NCI-H1694 treated with DMSO at 0.1 percent for 48 hours (cell line): ENCODE results near the gene RNASE7.

Source experiments
- DNase-seq: peaks from one replicate; lab custom pipeline; 2025; lab: John Stamatoyannopoulos, UW

RNASE7 gene

DNA sequence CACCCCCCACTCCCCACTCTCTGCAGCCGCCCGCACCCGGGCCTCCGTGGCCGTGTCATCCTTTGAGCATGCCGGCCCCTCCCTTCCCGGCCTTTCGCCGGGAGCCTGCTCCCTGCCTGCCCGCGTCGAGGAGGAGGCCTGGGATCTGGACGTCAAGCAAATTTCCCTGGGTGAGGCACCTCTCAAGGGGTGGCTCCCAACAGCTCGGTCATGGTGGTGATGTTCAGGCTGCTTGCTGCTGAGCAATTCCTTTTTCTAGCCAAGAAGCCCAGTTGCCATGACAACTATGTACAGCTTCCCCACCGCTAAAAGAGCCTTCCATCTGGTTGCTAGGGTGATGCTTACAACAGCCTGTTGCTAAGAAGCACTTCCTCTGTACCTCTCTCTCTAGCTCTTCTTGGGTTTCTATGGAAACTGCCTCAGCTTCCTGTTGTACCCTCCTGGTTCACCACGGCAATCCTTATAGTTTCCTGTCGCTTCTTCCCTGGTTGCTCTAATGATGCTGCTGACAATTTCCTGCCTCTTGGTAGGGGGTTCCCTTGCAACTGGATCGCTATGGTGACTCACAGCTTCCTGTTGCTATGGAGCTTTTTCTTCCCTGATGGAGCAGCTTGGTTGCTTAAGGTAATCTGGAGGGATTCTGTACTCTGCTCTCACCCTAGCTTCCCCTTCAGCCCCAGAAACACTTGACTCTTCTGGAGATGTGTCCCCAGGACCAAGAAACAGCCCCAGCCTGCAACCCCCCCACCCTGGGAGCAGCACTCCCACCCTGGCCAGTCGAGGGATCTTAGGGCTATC is 45.3 kb downstream of the RNASE7 start:
- DNase-seq, result peak; percentile 27

DNA sequence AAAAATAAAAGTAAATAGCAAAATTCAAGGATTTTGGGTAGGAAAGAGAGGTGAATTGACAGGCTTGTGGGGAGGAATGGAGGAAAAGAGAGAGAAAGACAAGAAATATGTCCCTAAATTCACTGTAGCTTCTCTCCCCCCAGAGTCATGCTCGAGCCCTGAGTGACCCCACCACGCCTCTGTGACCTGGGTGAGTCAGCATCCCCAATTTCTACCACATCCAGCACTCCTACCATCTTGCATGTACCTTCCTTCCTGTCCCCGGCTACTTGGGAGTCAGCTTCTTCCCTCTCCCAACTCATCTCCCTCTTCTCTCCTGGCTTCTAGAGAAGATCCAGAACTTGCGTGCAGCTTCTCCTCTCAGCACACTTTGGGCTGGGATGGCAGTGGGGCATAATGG is 46.5 kb downstream of the RNASE7 start:
- DNase-seq, result no peak

DNA sequence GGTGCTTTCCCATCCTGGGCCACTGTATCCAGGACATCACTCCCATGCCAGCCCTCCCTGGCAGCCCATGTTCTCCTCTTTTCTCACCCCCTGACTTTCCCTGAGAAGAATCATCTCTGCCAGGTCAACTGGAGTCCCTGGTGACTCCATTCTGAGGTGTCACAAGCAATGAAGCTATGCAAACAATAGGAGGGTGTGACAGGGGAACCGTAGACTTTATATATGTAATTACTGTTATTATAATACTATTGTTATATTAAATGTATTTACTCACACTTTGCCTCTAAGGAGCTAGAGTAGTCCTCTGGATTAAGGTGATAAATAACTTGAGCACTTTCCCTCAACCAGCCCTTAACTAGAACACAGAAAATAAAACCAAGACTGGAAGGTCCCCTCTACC is 47.1 kb downstream of the RNASE7 start:
- no peak for DNase-seq

DNA sequence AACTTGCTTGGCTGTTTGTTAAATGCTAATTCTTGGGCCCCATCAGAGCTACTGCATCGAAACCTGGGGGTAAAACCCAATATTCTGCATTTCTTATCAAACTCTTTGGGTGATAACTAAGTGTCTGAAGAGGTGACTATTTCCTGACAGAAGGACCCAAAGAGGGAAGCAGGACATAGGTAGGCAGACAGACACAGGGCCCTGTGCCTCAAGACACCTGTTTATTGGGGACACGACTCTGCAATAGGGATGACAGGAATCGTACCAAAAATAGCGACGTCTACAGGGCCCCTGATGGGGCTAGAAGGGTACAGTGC is 47.7 kb downstream of the RNASE7 start:
- no peak for DNase-seq

DNA sequence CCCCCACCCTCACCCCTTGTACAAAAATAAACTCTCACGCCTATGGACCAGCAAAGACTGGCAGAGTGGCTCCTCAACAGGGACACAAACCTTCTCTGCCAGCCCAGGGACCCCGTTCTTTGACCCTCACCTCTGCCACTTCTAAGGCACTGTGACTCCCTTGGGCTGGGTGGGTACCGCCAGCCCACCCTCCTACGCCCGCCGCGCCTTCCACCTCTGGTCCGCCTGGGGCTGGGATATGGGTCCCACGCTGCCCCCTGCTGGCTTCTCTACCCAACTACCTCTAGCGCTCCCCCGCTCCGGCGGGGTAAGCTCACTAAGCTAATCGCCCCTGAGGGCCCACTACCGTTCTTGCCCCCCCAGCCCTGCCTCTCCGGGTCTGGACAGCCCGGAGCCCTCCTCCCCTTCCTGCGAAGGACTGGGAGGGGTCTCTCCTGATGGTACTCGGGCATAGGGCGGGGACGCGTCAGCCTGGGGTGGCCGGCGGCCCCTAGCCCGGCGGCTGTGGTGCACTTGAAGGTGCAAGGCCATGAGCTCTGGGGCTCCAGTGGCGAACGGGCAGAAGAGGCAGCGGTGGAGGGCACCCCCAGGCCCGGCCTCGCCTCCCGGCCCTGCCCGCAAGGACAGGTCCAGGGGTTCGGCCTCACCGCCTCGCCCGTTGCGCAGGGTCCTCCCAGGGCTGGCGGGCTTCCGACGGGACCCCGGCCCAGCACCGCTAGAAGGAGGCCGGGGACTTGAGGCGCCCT is 48.2 kb downstream of the RNASE7 start:
- peak; percentile 4 for DNase-seq

DNA sequence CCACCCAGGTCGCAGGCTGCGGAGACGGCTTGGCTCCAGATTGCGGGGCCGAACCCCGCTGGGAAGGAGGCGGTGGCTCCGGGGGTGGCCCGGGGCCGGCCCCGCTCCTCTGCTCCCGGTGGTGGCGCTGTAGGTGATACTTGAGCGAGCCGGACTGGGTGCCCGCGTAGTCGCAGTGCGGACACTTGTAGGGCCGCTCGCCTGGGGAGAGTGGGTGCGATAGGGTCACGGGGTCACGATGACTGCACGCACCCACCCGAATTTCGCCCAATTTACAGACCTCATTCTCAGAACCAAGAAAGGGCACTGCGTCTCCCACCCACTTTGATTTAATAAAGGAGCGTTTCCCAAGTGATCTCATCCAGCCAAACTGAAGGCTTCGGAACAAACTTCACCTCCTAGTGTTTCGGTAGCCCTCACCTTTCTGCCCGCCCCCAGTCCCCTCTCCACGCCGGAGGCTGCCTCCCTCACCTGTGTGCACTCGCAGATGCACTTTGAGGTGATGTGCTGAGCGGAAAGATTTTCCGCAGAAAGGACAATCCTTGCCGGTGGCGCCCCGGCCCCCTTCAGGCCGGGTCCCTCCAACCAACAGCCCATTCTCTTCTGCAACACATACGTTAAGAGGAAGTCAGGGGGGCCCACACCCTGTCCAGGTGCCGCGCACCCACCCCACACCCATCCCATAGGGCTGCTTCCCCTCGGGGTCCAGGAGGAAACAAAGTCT is 48.9 kb downstream of the RNASE7 start:
- no peak for DNase-seq

DNA sequence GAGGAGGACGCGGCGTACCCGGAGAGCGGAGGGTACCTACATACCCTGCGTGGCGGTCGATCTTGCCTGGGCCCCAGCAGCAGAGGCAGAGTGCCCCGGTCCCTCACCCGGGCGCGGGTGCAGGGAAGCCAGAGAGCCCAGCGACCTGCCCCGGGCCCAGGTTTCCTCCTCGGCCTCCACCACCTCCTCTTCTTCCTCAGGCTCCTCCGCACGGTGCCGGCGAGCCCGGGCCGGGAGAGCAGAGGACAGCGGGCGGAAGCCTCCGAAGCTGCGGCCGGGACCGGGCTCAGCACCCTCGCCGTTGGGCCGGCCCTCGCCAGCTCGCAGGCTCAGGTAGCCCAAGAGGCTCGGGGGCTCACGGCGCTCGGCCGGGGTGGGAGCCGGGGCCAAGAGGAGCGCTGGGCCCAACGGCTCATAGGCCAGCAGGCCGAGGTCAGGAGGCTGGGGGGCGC is 49.7 kb downstream of the RNASE7 start:
- no peak for DNase-seq

DNA sequence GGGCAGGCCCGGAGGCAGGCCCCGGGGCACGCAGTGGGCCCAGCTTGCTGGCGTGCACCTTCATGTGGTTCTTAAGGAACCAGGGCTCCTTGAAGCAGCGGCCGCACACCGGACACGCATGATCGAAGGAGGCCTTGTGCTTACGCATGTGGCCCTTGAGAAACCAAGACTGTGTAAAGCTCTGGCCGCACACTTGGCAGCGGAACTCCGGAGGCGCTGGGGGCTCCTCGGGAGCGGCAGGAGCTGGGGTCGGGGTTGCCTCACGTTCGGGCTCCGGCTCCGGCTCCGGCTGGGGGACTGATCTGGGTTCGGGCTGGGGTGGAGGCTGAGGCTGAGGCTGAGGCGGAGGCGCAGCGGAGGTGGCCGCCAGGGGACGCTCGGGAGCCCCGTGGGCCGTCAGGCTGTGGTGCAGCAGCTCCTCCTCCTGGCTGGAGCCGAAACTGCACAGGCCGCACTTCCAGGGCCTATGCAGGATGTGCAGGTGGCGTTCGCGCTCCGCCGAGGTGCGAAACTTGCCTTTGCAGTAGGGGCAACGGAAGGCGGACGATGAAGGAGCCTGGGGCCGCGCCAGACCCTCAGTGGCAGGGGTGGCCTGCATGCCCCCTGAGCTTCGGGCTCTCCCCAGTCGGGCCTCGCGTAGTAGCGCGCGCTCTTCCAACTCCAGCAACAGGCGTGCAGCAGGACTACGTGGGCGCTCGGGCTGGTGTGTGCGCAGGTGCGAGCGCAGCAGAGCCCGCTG is 50.3 kb downstream of the RNASE7 start:
- DNase-seq, result peak; percentile 60

DNA sequence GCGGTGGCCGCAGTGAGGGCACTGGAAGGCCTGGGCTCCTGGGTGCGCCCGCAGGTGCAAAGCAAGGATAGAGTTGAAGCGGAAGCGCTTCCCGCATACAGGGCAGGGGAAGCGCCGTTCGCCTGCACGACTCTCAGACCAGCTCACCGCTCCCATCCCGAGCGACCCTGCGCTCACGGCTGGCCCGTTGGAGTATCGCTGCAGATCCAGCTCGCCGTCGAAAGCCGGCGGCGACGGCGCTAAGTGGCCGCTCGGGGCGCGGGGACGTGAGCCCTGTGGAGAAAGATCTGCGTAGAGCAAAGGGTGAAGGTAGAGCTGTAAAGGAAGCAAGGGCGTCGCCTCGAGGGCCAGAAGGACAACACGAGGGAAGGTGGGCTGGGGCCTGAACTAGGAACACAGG is 50.9 kb downstream of the RNASE7 start:
- no peak for DNase-seq
